DND-41 (cell line): ENCODE data around the gene TMEM8B.
"Not testable (repeated sequence)": the region's sequence is repeated elsewhere in the genome, so short reads cannot be mapped to it uniquely, and the experiment has no call there.

Source experiments
- ATAC-seq: fragments of 200-7000 bp; cut with Tn5 transposase; 3 replicates; pipeline ENCODE4 v1.9.1; 2021; ENCODE audit warnings: low read depth; ENCODE audit not compliant: insufficient read depth
- DNase-seq: peaks from one replicate; pipeline ENCODE4 v3.0.0-alpha.2; 2020
- H2AFZ ChIP-seq: 2 replicates; pipeline ENCODE4 v1.6.0; 2012; ENCODE audit warnings: low read depth, low read length
- H3K27ac ChIP-seq: 2 replicates; pipeline ENCODE4 v1.5.1; 2012; ENCODE audit warnings: low read length, inconsistent platforms
- H3K27me3 ChIP-seq: fragments of 200-600 bp; sonication (generic); 2 replicates; pipeline ENCODE4 v1.6.0; 2012; ENCODE audit warnings: low read length, mild to moderate bottlenecking, inconsistent platforms; ENCODE audit not compliant: insufficient read depth, poor library complexity
- H3K36me3 ChIP-seq: 2 replicates; pipeline ENCODE4 v1.5.1; 2012; ENCODE audit warnings: low read length, inconsistent platforms; ENCODE audit not compliant: insufficient read depth
- H3K4me1 ChIP-seq: 2 replicates; pipeline ENCODE4 v1.5.1; 2012; ENCODE audit warnings: mild to moderate bottlenecking, low read length; ENCODE audit not compliant: insufficient read depth
- H3K4me2 ChIP-seq: 2 replicates; pipeline ENCODE4 v1.6.0; 2012; ENCODE audit warnings: mild to moderate bottlenecking, moderate library complexity, low read length, inconsistent platforms; ENCODE audit not compliant: insufficient read depth
- H3K4me3 ChIP-seq, 2 experiments: fragments of 200-600 bp in 1 of 2; shearing (Covaris generic) in 1 of 2; 2 replicates each; pipeline ENCODE4 v1.5.1; 2012 to 2016; ENCODE audit warnings: inconsistent platforms in 2 of 2, low read length in 2 of 2, mild to moderate bottlenecking in 2 of 2, low read depth in 1 of 2, moderate library complexity in 1 of 2
- H3K79me2 ChIP-seq: 2 replicates; pipeline ENCODE4 v1.6.0; 2012; ENCODE audit warnings: low read length, inconsistent platforms; ENCODE audit not compliant: insufficient read depth
- H3K9ac ChIP-seq: 2 replicates; pipeline ENCODE4 v1.6.0; 2012; ENCODE audit warnings: low read depth, mild to moderate bottlenecking, inconsistent platforms, low read length, moderate library complexity
- H3K9me3 ChIP-seq: 2 replicates; pipeline ENCODE4 v1.5.1; 2012; ENCODE audit warnings: low read length, moderate library complexity, mild to moderate bottlenecking, inconsistent platforms; ENCODE audit not compliant: insufficient read depth, severe bottlenecking
- H4K20me1 ChIP-seq: 2 replicates; pipeline ENCODE4 v1.6.0; 2012; ENCODE audit warnings: low read length; ENCODE audit not compliant: insufficient read depth
- CTCF ChIP-seq: IDR thresholded peaks from 2 replicates; pipeline ENCODE4 v1.5.1; 2012; ENCODE audit warnings: borderline replicate concordance, low read length, moderate library complexity, mild to moderate bottlenecking; ENCODE audit not compliant: poor library complexity, severe bottlenecking; ENCODE audit errors: extremely low read depth
- EZH2 ChIP-seq: IDR thresholded peaks from 3 replicates; pipeline ENCODE4 v1.6.1; 2012; ENCODE audit warnings: borderline replicate concordance, low read depth, mild to moderate bottlenecking, moderate library complexity, low read length, inconsistent platforms; ENCODE audit not compliant: severe bottlenecking

TMEM8B gene

GRCh38 chr9:35872505-35872904 lies 43.5 kb downstream of the TMEM8B start:
- Histone ChIP-seq H3K9ac (no peak overlapping the region), H4K20me1 (no peaks in the 10 kb centered on the region), H3K9me3 (no peaks in the 10 kb centered on the region), H3K4me2 (no peak overlapping the region), H3K4me3 (no peak overlapping the region), H3K4me1 (no peaks in the 10 kb centered on the region), H3K27ac (no peak overlapping the region), H3K36me3 (no peaks in the 10 kb centered on the region), H3K27me3 (no peaks in the 10 kb centered on the region), H3K79me2 (no peaks in the 10 kb centered on the region), H2AFZ (no peak overlapping the region)
- ATAC-seq (no peak), DNase-seq (no peak)
- TF ChIP-seq EZH2 (no peak), CTCF (no peak)

DNA sequence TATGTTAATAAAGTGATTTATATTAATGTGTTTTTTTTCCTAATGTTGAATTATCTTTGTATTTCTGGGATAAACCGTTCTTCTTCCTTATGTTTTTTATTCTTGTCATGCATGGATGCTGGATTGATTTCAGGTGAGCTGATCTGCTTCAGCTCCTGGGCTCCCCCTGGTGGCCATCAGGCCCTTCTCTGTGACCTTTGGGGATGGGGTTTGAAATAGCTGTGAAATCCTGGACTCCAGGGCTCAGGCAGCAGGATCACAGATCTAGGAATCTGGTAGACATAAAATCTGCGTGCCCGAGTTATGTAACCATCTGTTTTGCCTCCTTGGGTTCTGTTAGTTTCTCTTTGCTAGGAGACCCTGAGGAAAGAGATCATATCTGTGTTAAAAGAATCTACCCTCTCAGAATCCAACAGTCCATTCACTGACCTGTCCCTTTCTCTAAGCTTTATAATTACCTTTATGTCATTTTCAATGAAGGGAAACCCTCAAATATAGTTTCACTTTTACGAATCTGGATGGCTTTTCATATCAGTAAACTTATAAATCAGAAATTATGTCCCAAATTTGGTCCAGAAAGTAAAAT lies 53.3 kb downstream of the TMEM8B start:
- Histone ChIP-seq H3K9ac (no peak overlapping the region), H3K4me2 (no peak overlapping the region), H3K4me1 (no peaks in the 10 kb centered on the region), H3K9me3 (no peaks in the 10 kb centered on the region), H3K36me3 (no peaks in the 10 kb centered on the region), H3K79me2 (no peaks in the 10 kb centered on the region), H3K4me3 (no peak overlapping the region), H3K27ac (no peak overlapping the region), H4K20me1 (no peaks in the 10 kb centered on the region), H3K27me3 (no peaks in the 10 kb centered on the region), H2AFZ (no peak overlapping the region)
- peak; percentile 92 for TF ChIP-seq CTCF
- TF ChIP-seq EZH2: no peak
- peak; percentile 74 for DNase-seq
- ATAC-seq: peak; percentile 77

GRCh38 chr9:35882996-35883395 lies 54.0 kb downstream of the TMEM8B start:
- H3K27me3 ChIP-seq: no peaks in the 10 kb centered on the region
- H2AFZ ChIP-seq: no peak overlapping the region
- TF ChIP-seq CTCF (no peak), EZH2 (no peak)
- no peaks in the 10 kb centered on the region for H3K9me3 ChIP-seq
- no peaks in the 10 kb centered on the region for H3K79me2 ChIP-seq
- H3K36me3 ChIP-seq: no peaks in the 10 kb centered on the region
- H3K27ac ChIP-seq: no peak overlapping the region
- no peak overlapping the region for H3K4me3 ChIP-seq
- H3K4me2 ChIP-seq: no peak overlapping the region
- ATAC-seq (no peak), DNase-seq (no peak)
- no peaks in the 10 kb centered on the region for H3K4me1 ChIP-seq
- no peaks in the 10 kb centered on the region for H4K20me1 ChIP-seq
- H3K9ac ChIP-seq: no peak overlapping the region

GRCh38 chr9:35884908-35885307 lies 55.9 kb downstream of the TMEM8B start:
- not testable (repeated sequence) for H4K20me1 ChIP-seq, H3K4me2 ChIP-seq, DNase-seq, H3K9me3 ChIP-seq, H3K4me1 ChIP-seq, H3K27ac ChIP-seq, H2AFZ ChIP-seq, H3K27me3 ChIP-seq, H3K79me2 ChIP-seq, H3K36me3 ChIP-seq, H3K4me3 ChIP-seq, H3K9ac ChIP-seq, ATAC-seq
